HG02970 (cell line): ENCODE measurements around the gene UGGT2.
"Not testable (repeated sequence)": the region's sequence is repeated elsewhere in the genome, so short reads cannot be mapped to it uniquely, and the experiment has no call there.

Experiments
- ATAC-seq: cut with Tn5 transposase; IDR thresholded peaks from one replicate; pipeline ENCODE4 v1.9.1; 2021; ENCODE audit warnings: mild to moderate bottlenecking, moderate library complexity, moderate number of reproducible peaks; ENCODE audit not compliant: unreplicated experiment, low FRiP score

UGGT2 gene

DNA sequence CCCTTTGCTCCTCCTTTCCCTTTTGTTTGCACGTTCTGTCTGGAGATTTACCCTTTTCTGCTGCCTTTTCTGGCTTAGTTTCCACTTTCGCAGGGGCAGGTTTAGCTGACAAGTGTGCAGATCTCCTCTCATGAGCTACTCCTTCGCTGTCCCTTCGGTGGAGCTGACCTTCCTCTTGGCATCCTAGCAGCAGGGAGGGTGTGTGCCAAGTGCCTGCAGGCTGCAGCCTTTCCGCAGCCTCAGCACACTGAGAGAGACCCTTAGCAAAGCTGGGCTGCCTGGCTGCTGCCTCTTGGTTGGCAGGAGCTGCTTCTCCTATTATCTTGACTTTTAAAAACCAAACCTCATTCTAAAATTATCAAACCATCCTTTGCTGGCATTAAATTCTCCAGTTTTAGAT, 243.8 kb downstream of the UGGT2 start:
- ATAC-seq, result no peak

DNA sequence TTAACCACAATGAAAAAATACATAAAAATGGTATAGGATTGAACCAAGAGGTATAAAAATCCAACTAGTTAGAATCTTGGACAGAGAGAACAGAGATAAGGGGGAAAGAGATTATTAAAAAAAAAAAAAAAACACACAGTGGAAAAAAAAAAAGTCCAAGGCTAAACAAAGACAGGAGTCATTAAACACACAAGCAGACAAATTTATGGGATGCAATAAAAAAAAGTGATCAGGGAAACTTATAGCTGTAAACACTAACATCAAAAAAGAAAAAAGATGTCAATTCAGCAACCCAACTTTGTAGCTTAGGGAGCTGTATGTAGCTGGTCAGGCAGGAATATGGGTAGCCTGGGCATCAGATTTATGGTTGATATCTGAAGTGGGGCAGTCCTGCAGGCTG, 247.3 kb downstream of the UGGT2 start:
- no peak for ATAC-seq

DNA sequence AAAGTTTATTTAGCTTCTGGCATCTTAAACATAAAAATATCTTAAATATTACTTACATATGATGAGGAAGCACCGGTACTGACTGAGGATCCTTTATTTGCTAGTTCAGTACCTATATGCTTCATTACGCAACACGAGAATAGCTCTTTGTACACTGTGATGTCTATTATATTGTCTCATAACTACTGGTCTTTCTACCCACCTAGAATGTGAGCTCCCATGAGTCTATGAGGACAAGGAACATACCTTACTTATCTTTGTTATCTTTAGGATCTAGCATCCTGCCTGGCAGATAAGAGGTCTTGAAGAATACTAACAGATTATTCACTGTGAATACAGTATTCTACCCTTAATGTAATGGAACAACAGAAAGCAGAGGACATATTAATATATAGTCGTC, 251.4 kb downstream of the UGGT2 start:
- no peak for ATAC-seq

DNA sequence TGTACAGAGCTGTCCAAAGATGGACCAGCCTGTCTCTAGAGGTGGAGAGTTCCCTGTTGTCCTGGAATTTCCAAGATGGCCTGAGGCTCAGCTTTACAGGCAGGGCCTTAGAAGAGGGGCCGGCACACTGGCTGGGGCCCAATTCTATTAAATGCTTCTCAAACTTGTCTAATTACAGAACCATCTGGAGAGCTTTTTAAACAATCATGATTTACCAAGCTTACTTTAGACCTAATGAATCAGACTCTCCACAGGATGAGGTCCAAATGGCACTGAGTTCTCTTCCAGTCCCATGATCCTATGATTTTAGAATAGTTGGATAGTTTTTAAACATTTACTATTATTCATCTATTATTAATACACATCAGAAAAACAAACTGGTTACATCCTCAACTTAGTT, 252.8 kb downstream of the UGGT2 start:
- ATAC-seq, result no peak

DNA sequence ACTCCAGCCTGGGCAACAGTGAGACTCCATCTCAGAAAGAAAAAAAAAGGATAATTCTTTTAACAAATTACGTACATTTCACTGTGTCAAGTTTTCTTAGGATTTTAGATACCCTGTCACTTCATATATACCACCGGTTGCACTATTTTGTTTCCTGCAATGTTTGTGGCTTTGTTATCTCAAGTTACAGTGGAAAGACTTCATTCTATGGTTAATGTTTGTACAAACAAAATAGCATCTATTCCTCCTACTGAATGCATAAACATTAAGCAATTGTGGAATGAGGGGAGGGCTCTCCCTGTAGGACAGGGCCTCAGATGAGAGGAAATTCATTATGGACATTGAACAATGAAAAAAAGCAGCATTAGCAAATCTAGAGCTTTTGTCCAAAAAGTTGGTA, 256.2 kb downstream of the UGGT2 start:
- no peak for ATAC-seq

DNA sequence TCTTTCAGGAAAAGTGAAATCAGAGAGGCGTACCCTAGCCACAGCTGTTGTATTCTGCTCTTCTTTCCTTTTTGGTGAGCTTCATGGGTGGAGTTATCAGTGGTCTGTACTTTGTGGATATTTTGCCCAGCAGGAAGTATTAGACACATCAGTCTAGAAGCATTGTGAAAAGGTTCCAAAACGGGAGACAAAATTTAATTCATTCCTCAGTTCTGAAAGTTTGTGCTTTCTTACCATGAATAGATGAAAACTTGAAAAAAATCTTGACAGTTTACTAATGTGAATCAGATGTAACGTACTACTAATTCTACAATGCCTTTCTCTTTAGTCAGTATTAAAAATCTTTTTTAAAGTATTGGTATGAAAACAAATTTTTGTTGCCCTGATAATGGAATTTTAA, 259.4 kb downstream of the UGGT2 start:
- no peak for ATAC-seq

DNA sequence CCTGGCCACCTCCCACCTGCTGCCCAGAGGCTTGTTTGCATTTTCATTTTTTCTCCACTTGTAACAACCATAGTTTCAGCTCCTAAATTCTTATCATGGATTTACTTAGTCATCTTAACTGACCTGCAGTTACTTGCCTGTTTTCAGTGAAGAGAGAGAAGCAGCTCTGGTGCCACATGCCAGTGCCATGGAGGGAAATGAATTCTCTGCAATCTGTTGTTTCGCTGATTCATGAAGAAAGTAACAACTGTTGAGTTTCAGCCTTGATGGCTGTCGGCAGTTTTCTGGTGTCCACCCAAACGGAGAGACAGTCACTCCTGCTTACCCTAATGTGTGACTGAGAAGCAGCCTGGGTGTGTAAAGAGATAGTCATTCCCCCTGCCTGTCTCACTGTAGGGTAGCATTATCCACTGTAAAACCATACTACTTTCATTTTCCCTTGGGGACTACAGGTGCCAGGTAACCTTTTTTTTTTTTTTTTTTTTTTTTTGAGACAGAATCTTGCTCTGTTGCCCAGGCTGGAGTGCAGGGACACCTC, 260.1 kb downstream of the UGGT2 start:
- no peak for ATAC-seq

DNA sequence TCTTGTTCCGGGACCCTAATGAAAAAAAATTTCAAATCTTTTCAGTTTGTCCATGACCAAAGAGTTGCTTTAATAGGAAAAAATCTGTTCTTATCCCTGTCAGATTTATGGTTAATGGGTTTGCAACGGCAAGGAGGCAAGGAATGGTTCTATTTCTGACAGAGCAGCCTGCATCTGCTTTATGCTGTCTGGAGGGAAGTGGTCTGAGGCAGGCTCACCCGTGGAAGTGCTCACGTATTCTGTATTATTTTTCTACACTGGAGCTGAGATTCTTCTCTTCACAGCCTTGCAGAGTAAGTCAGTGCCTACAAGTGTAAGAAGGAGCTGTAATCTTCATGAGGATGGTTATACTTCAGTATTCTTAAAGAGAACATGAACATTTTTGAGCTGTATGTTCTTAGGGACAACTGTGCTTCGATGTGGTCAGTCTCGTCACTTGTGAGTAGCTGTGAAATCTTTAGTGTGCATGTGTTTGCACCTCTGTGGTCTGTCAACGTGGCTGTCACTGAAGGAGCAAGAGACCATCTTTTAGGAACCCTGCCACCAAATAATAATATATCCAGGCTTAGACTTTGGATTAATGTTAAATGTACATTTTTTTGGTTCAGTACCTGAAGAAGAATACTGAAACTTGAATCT, 262.0 kb downstream of the UGGT2 start:
- no peak for ATAC-seq

DNA sequence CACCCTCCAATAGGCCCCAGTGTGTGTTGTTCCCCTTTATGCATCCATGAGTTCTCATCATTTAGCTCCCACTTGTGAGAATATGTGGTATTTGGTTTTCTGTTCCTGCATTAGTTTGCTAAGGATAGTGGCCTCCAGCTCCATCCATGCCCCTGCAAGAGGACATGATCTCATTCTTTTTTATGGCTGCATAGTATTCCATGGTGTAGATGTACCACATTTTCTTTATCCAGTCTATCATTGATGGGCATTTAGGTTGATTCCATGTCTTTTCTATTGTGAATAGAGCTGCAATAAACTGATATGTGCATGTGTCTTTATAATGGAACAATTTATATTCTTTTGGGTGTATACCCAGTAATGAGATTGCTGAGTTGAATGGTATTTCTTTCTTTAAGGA, 263.9 kb downstream of the UGGT2 start:
- ATAC-seq, result not testable (repeated sequence)

DNA sequence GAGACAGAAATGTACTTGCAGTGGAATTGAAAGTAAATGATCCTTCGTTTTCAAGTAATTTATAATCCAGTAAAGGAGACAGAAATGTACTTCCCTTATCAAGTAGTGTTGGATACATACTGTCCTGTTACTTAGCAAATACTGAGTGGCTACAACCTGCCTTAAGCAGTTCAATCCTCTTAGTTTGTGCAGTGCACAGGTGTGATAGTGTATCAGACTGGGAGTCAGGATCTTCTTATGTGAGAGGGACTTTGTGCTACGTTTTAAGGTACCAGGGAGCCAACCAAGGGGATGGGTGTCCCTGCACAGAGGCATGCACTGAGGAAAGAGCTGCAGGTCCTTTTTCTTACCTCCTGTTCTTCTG, 265.1 kb downstream of the UGGT2 start:
- ATAC-seq, result no peak

DNA sequence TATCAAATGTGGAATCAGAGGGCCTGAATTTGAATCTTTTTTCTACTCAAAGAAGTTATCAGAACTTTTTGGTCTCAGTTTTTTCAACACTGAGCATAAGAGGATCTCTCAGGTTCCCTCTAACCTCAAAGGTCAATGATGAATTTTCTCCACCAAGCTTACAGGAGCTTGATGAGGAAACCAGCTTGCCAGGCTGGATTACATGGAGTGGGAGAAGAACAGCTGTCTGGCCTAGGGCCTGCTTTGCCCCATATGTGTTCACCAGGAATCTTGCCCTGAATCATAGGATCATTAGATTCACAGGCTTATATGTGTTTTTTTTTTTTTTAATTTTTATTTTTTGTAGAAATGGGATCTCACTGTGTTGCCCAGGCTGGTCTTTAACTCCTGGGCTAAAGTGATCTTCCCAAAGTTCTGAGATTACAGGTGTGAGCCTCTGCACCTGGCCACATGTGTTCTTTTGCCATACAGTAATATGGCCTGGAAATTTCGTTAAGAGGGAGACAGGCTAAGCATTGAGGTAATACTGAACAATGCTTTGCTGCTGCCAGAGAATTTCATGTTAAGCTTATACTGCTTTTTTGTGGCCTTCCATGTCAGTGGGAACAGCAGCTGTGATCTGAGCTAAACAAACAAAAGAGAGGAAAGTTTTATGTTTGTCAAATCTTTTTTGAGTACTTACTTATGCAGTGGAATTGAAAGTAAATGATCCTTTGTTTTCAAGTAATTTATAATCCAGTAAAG, 265.7 kb downstream of the UGGT2 start:
- ATAC-seq, result no peak

DNA sequence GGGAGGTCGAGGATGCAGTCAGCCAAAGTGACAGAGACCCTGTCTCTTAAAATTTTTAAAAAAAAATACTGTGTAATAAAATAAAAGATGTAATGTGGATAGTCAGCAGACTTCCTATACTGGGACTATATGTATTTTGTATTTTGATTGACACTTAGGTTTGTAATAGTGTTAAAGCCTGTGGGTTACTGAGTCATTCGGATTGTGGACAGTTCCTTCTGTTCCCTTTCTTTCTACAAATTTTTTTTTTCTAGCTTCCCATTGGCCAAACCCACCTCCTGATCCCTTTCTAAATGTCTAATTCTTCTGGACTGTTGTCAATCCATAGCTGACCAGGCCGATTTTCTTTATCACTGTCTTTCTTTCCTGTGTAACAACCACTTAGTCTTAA, 268.3 kb downstream of the UGGT2 start:
- ATAC-seq, result no peak

DNA sequence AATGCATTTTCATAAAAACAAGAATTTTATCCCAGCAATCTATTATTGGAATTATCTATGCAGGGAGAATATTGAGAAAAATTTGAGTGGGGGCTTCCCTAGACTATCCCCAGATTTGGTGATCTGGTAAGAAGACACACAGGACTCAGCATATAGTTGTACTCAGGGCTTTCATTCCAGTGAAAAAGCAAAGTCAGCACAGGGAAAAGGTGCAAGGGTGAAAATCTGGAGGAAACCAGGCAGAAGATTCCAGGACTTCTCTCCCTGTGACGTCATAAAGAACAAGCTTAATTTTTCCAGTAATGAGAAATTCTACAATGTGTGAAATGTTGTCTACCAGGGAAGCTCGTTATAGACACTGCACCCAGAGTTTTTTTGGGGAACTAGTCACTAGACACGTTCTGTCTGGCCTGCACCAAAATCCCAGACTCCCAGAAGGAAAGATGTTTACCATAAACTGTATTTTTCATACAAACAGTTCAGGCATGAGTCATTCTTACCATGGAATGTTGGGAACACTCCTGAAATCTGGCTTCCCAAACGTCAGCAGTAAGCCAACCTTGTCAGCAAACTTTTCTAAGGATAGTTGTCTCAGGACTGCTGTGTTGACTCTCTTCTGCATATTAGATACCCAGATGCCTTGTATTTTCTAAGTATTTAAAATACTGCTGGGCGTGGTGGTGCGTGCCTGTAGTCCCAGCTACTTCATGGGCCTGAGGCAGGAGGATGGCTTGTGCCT, 268.9 kb downstream of the UGGT2 start:
- ATAC-seq, result no peak

DNA sequence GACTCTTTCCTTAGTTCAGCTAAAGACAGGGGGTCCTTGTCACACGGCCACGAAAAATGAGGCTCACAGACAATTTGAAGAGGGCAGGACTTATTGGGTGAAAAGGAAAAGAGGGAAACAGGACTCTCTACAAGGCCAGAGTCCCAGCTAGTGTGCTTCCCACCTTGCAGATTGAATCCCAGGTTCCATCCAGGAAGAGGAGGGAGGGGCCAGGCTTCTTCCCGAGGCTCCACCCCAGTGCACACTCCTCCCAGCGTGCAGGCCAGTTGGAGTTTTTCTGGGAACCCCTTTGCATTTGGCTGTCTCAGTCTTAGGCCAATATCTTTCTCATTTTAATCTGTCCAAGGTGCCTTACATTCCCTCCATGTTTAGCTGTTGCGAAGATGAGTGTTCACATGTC, 269.5 kb downstream of the UGGT2 start:
- ATAC-seq, result no peak

DNA sequence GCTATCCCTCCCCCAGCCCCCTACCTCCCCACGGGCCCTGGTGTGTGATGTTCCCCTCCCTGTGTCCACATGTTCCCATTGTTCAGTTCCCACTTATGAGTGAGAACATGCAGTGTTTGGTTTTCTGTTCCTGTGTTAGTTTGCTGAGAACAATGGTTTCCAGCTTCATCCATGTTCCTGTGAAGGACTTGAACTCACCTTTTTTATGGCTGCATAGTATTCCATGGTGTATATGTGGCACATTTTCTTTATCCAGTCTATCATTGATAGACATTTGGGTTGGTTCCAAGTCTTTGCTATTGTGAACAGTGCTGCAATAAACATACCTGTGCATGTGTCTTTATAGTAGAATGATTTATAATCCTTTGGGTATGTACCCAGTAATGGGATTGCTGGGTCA, 271.3 kb downstream of the UGGT2 start:
- not testable (repeated sequence) for ATAC-seq

DNA sequence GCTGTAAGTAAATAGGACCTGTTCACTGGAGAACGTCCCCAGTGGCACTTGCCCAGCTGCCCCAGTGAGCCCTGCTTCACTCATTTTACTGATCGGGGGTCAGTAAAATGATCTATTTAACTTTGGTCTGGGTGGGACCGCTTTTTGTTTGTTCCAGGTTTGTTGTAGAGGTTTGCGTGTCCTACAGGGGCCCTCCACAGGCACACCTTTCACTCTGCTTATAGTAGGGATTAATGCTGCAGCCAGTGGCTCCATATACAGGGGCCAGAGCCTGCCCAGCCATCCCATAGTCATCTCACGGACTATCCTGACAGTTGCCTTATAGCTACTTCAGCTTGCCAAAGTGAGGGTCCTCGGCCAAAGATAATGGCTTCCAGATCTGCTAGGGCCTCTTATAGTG, 272.2 kb downstream of the UGGT2 start:
- ATAC-seq, result no peak

DNA sequence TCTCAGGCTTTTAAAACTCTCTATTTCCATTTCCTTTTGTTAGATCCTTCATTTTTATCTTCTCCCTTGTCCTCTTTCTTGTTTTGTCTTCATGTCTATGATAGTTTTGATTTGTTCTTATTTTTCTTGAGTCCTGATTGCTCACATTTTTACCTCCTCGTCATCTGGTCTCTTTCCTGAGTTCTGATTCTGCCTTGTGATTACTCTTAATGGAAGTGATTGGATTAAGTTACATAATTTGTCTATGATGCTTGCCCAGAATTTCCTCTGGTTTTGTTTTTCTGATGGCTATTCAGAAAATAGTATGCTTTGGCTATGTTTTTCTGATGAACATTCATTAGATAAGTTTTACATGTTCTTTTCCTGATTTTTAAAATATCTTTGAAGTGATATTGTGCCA, 273.7 kb downstream of the UGGT2 start:
- no peak for ATAC-seq

DNA sequence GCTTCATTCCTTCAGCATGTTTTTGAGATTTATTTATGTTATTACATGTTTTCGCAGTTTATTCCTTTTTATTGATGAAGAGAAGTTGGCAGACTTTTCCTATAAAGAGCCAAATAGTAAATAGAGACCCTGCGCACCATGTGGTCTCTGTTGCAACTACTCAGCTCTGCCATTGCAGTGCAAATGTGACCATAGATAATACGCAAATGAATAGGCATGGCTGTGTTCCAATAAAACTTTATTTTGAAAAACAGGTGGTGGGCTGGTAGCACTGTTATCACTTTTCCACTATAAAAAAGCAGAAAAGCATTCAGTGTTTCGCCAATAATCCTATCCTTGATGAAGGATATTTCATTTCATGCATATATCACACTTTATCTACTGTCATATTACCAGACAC, 281.3 kb downstream of the UGGT2 start:
- ATAC-seq, result no peak

DNA sequence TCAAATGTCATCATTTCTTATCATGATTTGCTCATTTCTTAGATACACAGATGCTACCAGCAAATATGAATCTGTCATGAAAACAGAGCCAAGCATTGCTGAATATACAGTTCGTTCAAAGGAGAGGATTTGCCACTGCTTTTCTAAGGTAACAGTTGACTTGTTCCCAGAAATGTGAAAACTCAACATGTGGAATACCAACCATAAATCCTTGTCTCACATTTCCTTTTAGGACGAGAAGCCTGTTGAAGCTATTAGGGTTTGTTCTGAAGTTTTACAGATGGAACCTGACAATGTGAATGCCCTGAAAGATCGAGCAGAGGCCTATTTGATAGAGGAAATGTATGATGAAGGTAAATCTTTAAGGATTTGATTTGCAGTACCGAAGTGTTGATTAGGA, 289.6 kb downstream of the UGGT2 start:
- no peak for ATAC-seq

DNA sequence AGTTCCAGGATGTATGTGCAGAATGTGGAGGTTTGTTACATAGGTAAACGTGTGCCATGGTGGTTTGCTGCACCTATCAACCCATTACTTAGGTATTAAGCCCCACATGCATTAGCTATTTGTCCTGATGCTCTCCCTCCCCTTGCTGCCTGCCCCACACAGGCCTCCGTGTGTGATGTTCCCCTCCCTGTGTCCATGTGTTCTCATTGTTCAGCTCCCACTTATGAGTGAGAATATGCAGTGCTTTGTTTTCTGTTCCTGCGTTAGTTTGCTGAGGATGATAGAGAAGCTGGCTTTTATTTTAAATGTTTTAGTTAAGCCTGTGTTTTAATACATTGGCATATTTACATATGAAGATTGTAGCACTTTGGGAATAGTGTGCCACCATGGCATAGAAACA, 290.6 kb downstream of the UGGT2 start:
- not testable (repeated sequence) for ATAC-seq

DNA sequence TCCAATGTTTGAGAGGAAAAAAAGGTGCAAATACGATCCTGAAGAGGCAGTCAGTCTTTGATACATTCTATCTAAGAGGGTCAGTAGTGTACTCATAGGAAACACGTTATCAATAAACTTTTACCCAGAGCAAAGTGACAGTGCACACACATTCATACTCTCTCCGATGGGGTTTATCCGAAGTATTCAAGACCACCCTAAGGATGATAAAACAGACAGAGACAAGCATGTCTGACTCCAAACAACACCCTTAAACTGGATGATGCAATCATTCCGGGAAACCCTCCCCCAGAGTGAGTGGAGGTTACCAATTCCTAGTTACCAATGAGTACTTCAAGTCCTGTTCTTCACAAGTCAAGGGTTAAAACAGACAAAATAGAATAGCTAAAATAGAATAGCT, 297.1 kb downstream of the UGGT2 start:
- no peak for ATAC-seq

DNA sequence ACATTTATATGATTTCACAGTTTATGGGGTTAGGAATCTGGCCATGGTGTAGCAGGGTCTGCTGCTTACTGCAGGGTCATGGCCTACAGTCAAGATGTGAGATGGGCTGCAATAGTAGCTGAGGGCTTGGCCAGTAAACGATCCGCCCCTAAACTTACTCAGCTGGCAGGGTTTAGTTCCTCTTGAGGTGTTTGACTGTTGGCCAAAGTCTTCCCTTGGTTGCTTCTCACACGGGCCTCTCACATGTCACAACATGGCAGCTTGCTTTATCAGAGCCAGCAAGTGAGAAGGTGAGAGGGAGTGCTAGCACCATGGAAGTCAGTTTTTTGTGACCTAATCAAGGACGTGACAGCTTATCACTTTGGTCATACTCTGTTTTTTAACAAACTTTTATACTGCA, 299.1 kb downstream of the UGGT2 start:
- no peak for ATAC-seq
